ENCODE results near the gene LAYN.
A peak's percentile ranks its signal among the peaks of the same experiment; 100 is the strongest.

The LAYN gene

DNA sequence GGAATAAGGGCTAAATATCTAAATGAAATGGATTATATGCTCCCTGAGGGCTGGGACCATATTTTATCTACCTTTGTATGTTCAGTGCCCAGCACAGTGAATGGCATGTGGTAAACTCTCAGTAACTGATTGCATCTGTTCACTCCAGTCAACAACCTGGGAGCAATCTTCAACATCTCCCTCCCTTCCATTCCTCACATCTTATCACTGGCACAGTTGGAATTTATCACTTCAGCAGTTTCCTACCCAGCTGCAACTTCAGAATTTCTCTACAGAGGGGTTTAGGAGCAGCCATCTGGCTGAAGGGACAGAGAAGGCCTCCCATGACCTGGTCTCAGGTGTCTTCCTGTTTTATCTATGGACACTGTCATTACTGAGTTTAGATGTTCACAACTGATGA, 52.0 kb downstream of the LAYN start:
- Mint-ChIP-seq H3K36me3 (ENCODE audit: insufficient read depth) (peaks cover 2% of the 10 kb centered on the region), H3K9me3 (no peaks in the 10 kb centered on the region), H3K4me1 (no peaks in the 10 kb centered on the region), H3K4me3 (no peak overlapping the region), H3K27me3 (no peaks in the 10 kb centered on the region), H3K27ac (ENCODE audit: low read depth) (no peak overlapping the region)
- DNase-seq (ENCODE audit: low spot score in 2 of 2) (no peak), ATAC-seq (replicated peaks; ENCODE audit: extremely low read depth, poor library complexity, severe bottlenecking) (no peak)

DNA sequence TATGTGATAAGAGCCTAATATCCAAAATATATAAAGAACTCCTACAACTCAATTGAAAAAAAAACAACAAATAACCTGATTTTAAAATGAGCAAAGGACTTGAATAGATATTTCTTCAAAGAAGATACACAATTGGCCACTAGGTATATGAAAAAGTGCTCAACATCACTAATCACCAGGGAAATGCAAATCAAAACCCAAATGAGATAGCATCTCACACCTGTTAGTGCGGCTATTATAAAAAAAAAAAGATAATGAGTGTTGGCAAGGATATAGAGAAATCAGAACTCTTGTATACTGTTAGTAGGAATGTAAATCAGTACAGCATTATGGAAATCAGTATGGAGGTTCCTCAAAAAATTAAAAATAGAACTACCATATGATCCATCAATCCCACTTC, 55.8 kb downstream of the LAYN start:
- Mint-ChIP-seq H3K27ac (ENCODE audit: low read depth) (no peak overlapping the region), H3K27me3 (no peaks in the 10 kb centered on the region), H3K9me3 (no peaks in the 10 kb centered on the region), H3K4me1 (peaks cover 7% of the 10 kb centered on the region), H3K4me3 (no peak overlapping the region), H3K36me3 (ENCODE audit: insufficient read depth) (peaks cover 3% of the 10 kb centered on the region)
- DNase-seq (ENCODE audit: low spot score in 2 of 2): no peak
- no peak for ATAC-seq (replicated peaks; ENCODE audit: extremely low read depth, poor library complexity, severe bottlenecking)

DNA sequence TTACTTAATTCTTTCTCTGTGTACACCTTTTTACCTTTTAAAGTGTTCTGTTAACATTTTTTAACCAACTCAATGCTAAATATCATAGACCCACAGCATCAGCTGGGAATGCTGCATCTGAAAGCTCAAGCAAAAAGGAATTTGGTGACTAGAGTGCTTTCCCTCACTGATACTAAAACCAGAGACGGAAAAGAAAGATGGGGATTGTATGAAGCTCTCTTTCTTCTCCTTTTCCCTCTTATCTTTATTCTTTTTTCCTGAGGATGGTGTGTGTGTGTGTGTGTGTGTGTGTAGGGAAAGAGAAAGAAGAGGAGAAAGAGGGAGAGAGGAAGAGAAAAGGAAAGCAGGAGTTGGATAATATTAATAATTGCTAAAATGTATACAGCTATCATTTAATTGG, 57.6 kb downstream of the LAYN start:
- H3K27ac Mint-ChIP-seq (ENCODE audit: low read depth): peak overlapping the region; percentile 89
- H3K4me3 Mint-ChIP-seq: no peak overlapping the region
- peaks cover 15% of the 10 kb centered on the region for H3K4me1 Mint-ChIP-seq
- H3K36me3 Mint-ChIP-seq (ENCODE audit: insufficient read depth): peaks cover 13% of the 10 kb centered on the region
- no peaks in the 10 kb centered on the region for H3K27me3 Mint-ChIP-seq
- ATAC-seq (replicated peaks; ENCODE audit: extremely low read depth, poor library complexity, severe bottlenecking) (no peak), DNase-seq (ENCODE audit: low spot score in 2 of 2) (no peak)
- no peaks in the 10 kb centered on the region for H3K9me3 Mint-ChIP-seq

DNA sequence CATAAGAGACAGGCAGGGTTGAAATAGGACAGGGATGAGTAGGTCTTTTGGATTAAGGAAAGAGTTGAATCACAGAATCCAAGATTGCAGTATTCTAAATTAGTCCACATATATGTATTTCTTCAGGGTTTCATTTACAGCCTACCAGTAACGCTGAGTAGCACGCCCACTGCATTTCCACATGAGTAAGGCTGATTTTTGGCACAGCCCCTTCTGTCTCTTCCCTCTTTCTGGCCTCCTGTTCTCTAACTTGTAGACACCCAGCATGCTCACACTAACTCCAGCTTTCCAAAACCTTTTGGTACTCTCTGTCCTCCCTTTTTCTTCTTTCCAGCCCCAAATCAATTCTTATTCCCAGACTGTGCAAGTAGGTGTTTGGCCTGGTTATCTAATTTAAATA, 58.0 kb downstream of the LAYN start:
- Mint-ChIP-seq H3K27ac (ENCODE audit: low read depth) (peak overlapping the region; percentile 89), H3K4me3 (no peak overlapping the region), H3K27me3 (no peaks in the 10 kb centered on the region), H3K4me1 (peaks cover 19% of the 10 kb centered on the region), H3K36me3 (ENCODE audit: insufficient read depth) (peaks cover 17% of the 10 kb centered on the region), H3K9me3 (no peaks in the 10 kb centered on the region)
- ATAC-seq (replicated peaks; ENCODE audit: extremely low read depth, poor library complexity, severe bottlenecking) (no peak), DNase-seq (ENCODE audit: low spot score in 2 of 2) (no peak)

DNA sequence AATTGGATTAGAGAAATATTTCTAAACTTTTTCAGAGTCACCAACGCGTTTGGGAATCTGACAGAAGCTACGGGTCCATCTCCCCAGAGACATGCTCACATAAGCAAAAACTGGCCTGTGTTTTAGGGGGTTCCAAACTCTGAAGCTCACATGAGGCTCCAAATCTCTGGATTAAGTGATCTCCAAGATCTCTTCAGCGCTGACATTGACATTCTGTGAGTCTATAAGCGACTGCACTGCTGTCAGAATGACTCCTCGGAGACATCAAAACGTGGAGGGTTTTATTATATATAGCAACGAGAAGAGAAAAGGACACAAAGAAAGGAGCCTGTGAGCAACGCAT, 61.1 kb downstream of the LAYN start:
- no peaks in the 10 kb centered on the region for H3K27me3 Mint-ChIP-seq

DNA sequence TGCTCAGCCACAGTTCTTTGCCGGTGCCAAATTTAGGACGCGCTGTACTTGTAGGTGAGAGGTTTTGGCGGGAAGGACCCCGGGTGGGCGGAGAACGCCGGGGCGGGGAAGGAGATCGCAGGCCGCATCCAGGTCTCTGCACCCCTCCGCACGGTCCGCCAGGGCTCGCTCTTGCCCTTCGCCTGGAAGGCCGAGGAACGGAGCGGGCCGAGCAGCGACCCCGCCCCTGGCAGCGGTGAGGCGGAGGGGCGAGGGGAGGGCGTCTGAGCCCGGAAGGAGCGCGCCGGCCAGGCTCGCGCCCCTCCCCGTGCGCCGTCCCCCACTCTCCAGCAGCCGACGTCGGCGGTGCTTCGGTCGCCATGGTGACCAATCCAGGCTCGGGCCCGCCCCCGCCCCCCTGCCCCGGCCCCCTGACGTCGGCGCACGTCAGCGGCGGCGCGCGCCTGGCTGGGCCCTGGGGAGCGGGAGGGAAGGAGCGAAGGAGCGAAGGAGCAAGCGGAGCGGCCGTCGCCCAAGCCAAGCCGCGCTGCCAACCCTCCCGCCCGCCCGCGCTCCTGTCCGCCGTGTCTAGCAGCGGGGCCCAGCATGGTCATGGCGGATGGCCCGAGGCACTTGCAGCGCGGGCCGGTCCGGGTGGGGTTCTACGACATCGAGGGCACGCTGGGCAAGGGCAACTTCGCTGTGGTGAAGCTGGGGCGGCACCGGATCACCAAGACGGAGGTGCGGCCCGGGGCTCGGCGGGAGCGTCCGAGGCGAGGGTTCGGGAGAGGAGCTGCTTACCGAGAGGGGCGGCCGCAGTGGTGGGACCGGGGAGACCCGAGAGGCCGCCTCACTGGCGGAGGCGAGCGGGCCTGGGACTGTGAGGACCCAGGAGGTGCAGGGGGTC, 61.7 kb downstream of the LAYN start, which contains the start of gene SIK2:
TSS of gene SIK2 (plus strand) at position 471 of the 886 bp plus-strand sequence. CDS start at position 586, 115 bp downstream.
- ATAC-seq (replicated peaks; ENCODE audit: extremely low read depth, poor library complexity, severe bottlenecking): peak; percentile 76
- Mint-ChIP-seq H3K9me3 (no peaks in the 10 kb centered on the region), H3K27me3 (no peaks in the 10 kb centered on the region), H3K4me3 (peak within 1 kb of the TSS; percentile 97), H3K36me3 (ENCODE audit: insufficient read depth) (peaks cover 20% of the 10 kb centered on the region), H3K4me1 (peaks cover 33% of the 10 kb centered on the region), H3K27ac (ENCODE audit: low read depth) (peak within 1 kb of the TSS; percentile 96)
- peak; percentile 74 to 81 for DNase-seq (ENCODE audit: low spot score in 2 of 2)

More for the DNA sequence above, 61.1 kb downstream of the LAYN start:
- H3K36me3 Mint-ChIP-seq (ENCODE audit: insufficient read depth): peaks cover 20% of the 10 kb centered on the region
- peak overlapping the region; percentile 96 for H3K27ac Mint-ChIP-seq (ENCODE audit: low read depth)
- H3K4me3 Mint-ChIP-seq: peak overlapping the region; percentile 97
- DNase-seq (ENCODE audit: low spot score in 2 of 2): no peak
- H3K4me1 Mint-ChIP-seq: peaks cover 33% of the 10 kb centered on the region
- H3K9me3 Mint-ChIP-seq: no peaks in the 10 kb centered on the region
- ATAC-seq (replicated peaks; ENCODE audit: extremely low read depth, poor library complexity, severe bottlenecking): no peak

DNA sequence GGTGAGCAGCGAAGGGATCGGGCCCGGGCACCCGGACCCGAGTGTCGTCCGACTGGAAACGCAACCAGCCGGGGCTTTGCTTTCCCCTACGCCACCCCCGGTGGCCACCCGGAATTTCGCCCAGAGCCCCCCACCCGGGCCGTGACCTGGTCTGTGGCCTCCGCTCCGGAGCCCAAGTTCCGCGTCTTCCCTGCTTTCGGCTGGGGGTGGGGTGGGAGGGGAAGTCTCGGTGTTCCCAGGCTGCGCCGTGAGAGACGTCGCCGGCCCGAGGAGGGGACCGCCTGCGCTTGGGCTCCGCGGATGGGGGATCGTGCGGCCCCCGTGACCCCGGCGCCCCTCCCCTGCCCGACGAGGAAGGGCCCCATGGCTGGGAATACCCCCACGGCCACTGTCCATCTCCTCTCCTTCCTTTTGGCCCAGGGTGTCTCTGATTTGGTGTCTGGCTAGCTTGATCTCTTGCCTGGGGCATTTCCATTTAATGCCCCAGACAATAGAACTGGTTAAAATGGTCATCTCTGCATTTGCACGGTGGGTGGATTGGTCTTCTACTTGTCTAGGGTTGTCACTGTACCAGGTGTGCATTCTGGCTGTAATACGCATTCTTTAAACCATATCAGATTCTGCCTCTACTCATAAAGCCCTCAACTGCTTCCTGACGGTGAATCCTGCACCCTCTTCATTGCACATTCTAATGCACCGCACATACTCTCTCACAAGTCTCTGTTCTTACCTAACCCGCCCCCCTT, 62.5 kb downstream of the LAYN start:
- peak; percentile 15 for ATAC-seq (replicated peaks; ENCODE audit: extremely low read depth, poor library complexity, severe bottlenecking)
- H3K36me3 Mint-ChIP-seq (ENCODE audit: insufficient read depth): peaks cover 20% of the 10 kb centered on the region

DNA sequence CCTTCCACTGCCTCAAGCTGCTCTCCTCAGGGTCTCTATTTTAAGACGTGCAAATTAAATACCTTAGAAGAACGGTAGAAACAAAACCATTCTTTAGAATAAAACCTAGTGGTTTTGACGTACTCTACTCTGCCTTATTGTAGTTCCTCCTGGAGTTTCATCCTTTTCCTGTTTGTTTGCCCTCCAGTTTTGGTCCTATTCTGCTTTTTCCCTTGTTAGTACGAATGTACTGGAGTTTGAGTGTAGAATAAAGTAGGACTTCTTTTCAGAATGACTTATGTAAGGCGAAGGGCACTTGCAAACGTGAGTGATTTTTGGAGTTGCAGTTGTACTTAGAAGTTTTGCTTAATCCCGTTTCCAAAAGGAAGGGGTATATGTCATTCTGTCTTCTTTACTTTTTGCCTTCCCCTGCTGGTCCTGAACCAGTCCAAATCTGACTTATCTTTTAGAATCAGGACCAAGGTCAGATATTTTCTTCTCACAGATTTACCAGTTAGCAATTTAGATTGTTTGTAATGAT, 63.2 kb downstream of the LAYN start:
- H3K4me1 Mint-ChIP-seq: peaks cover 26% of the 10 kb centered on the region
- H3K9me3 Mint-ChIP-seq: no peaks in the 10 kb centered on the region
- H3K27ac Mint-ChIP-seq (ENCODE audit: low read depth): peak overlapping the region; percentile 96
- H3K4me3 Mint-ChIP-seq: peak overlapping the region; percentile 97
- DNase-seq (ENCODE audit: low spot score in 2 of 2) (no peak), ATAC-seq (replicated peaks; ENCODE audit: extremely low read depth, poor library complexity, severe bottlenecking) (no peak)
- no peaks in the 10 kb centered on the region for H3K27me3 Mint-ChIP-seq
- H3K36me3 Mint-ChIP-seq (ENCODE audit: insufficient read depth): peaks cover 20% of the 10 kb centered on the region

More for the DNA sequence above, 62.5 kb downstream of the LAYN start:
- no peaks in the 10 kb centered on the region for H3K27me3 Mint-ChIP-seq
- peak in 1 of 2 donors; percentile 13 for DNase-seq (ENCODE audit: low spot score in 2 of 2)
- peaks cover 28% of the 10 kb centered on the region for H3K4me1 Mint-ChIP-seq
- peak overlapping the region; percentile 97 for H3K4me3 Mint-ChIP-seq
- peak overlapping the region; percentile 96 for H3K27ac Mint-ChIP-seq (ENCODE audit: low read depth)
- H3K9me3 Mint-ChIP-seq: no peaks in the 10 kb centered on the region

DNA sequence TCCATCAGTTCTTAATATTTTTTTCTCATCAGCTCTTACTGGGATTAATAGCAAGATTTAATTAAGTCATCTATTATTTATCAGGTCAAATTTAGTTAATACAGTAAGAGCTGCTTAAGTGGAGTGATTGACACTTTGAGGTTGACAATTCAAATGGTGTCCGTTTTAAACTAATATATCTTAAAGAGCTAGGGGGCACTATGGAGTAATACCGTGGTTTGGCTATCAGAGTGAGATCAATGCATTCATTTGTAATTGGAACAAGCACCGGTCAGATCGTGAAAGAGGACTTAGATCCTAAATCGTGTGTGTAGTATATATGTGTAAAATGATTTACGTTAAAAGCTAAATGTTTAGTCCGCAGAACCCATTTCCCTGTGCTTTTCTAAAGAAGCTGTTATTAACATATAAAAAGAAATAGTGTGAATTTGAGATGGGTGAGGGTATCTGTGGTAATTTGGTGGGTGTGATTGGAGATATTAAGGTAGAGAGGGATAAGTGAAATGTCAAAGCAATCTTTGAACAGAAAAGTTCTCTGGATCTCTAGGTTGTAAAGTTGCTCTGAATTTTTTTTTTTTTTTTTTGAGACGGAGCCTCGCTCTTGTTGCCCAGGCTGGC, 64.0 kb downstream of the LAYN start:
- peak overlapping the region; percentile 97 for H3K4me3 Mint-ChIP-seq
- DNase-seq (ENCODE audit: low spot score in 2 of 2) (no peak), ATAC-seq (replicated peaks; ENCODE audit: extremely low read depth, poor library complexity, severe bottlenecking) (no peak)
- H3K36me3 Mint-ChIP-seq (ENCODE audit: insufficient read depth): peaks cover 22% of the 10 kb centered on the region
- no peaks in the 10 kb centered on the region for H3K9me3 Mint-ChIP-seq
- H3K27me3 Mint-ChIP-seq: no peaks in the 10 kb centered on the region
- no peak overlapping the region for H3K27ac Mint-ChIP-seq (ENCODE audit: low read depth)
- peaks cover 26% of the 10 kb centered on the region for H3K4me1 Mint-ChIP-seq

DNA sequence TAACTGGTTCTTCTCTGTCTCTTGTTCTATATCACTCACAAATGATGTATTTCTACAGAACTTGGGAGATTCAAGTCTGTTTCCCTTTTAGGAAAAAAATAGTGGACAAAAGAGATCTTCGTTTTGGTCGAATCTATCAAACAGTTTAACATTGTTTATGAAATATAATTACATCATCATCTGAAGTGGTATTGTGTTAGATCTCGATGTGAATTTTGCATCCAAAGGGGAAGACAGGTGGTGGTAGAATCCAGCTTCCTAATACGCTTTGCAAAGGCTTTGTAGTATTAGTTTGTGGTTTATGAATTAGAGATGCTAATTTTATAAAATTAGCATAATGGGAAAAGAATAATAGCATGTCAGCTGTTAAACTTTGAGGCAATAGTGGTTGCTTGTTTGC, 65.2 kb downstream of the LAYN start:
- ATAC-seq (replicated peaks; ENCODE audit: extremely low read depth, poor library complexity, severe bottlenecking): no peak
- no peak for DNase-seq (ENCODE audit: low spot score in 2 of 2)
- H3K4me1 Mint-ChIP-seq: peaks cover 26% of the 10 kb centered on the region
- H3K27me3 Mint-ChIP-seq: no peaks in the 10 kb centered on the region
- peaks cover 22% of the 10 kb centered on the region for H3K36me3 Mint-ChIP-seq (ENCODE audit: insufficient read depth)
- H3K9me3 Mint-ChIP-seq: no peaks in the 10 kb centered on the region
- no peak overlapping the region for H3K27ac Mint-ChIP-seq (ENCODE audit: low read depth)
- no peak overlapping the region for H3K4me3 Mint-ChIP-seq

DNA sequence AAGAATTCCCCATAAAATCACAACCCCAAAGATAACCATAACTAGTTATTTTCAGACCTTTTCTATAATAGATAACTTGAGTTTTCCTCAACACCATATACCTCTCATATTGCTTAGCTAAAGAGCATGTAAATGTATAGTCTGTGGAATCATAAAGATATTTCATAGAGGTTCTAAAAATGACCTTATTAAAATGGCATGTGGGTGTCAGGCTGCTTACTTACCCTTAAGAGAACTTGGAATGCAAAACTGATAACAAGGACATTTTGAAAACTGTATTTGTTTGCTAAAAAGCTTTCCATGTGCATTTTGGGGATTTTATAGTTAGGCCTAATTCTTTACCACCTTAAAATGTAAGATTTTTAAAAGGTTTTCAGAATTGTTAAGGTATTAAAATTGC, 66.5 kb downstream of the LAYN start:
- H3K27ac Mint-ChIP-seq (ENCODE audit: low read depth): no peak overlapping the region
- peaks cover 18% of the 10 kb centered on the region for H3K36me3 Mint-ChIP-seq (ENCODE audit: insufficient read depth)
- no peak for ATAC-seq (replicated peaks; ENCODE audit: extremely low read depth, poor library complexity, severe bottlenecking)
- no peaks in the 10 kb centered on the region for H3K27me3 Mint-ChIP-seq
- H3K4me3 Mint-ChIP-seq: no peak overlapping the region
- peaks cover 21% of the 10 kb centered on the region for H3K4me1 Mint-ChIP-seq
- no peaks in the 10 kb centered on the region for H3K9me3 Mint-ChIP-seq
- no peak for DNase-seq (ENCODE audit: low spot score in 2 of 2)

DNA sequence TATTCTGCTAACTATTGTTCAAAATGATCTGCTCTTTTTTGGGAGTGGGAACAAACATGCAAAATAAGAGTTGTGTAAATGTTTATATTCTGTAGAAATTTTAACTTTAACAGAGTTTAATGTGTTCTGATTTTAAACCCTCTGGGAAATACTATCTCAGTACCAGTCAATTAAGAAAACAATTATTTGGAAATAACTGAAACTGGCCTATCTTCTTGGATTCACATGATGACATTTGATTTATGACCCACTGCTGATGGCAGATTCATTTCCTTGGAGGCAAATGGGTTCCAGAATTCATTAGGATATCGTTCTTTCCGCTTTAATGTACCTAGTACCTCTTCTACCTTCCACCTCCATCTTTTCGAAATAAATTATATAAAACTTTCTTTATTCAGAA, 67.2 kb downstream of the LAYN start:
- no peak overlapping the region for H3K27ac Mint-ChIP-seq (ENCODE audit: low read depth)
- no peak for DNase-seq (ENCODE audit: low spot score in 2 of 2)
- no peaks in the 10 kb centered on the region for H3K9me3 Mint-ChIP-seq
- H3K4me1 Mint-ChIP-seq: peaks cover 21% of the 10 kb centered on the region
- H3K27me3 Mint-ChIP-seq: no peaks in the 10 kb centered on the region
- no peak overlapping the region for H3K4me3 Mint-ChIP-seq
- H3K36me3 Mint-ChIP-seq (ENCODE audit: insufficient read depth): peaks cover 12% of the 10 kb centered on the region
- ATAC-seq (replicated peaks; ENCODE audit: extremely low read depth, poor library complexity, severe bottlenecking): no peak

Data from central memory CD8-positive, alpha-beta T cell (primary cell).